Urothelium cell line (cell line): ENCODE data around the gene KCNJ10.

Source experiments
- DNase-seq: peaks from one replicate; pipeline ENCODE4 v3.0.0; 2011; ENCODE audit warnings: low spot score, mixed read lengths
- FAIRE-seq: peaks from 2 replicates; lab custom pipeline; 2011; peaks lifted over from hg19 to GRCh38; lab: Jason Lieb, UNC

The KCNJ10 gene

DNA sequence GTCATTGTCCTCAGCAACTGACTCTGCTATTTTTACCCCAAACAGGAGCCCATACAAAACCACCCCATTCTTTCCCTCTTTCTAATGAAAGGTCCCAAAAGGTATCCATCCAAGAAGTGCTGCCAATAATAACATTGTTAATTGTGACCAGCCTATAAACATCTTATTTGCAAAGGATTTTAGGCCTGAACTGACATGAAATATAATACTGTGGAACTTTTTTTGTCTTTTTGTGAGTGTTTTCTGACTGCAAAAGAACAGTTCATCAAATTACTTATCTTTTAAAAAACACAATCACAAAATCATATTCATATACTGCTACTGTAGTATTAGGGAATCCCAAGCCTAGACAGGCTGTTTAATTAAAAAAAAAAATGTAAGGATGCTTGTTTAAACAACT lies 41.5 kb downstream of the KCNJ10 start:
- no peak for DNase-seq
- no peak for FAIRE-seq

DNA sequence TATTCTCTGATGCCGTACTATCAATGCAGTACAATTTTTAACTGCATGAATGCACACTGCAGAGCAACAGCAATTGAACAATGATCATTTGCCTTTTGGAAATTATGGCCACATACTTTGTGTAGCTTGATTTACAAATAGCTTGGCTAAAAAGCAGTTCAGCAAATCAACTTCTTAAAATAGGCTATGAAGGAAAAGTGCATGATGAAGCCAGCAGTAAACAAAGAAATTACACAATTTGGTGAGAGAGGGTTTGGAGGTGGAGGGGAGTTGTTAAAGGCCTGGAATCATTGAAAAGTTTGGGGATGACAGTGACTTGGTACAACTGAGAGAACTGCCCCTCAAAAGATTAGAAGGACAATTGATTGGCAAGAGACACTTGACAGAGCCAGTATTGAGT lies 44.6 kb downstream of the KCNJ10 start:
- DNase-seq (no peak), FAIRE-seq (no peak)

DNA sequence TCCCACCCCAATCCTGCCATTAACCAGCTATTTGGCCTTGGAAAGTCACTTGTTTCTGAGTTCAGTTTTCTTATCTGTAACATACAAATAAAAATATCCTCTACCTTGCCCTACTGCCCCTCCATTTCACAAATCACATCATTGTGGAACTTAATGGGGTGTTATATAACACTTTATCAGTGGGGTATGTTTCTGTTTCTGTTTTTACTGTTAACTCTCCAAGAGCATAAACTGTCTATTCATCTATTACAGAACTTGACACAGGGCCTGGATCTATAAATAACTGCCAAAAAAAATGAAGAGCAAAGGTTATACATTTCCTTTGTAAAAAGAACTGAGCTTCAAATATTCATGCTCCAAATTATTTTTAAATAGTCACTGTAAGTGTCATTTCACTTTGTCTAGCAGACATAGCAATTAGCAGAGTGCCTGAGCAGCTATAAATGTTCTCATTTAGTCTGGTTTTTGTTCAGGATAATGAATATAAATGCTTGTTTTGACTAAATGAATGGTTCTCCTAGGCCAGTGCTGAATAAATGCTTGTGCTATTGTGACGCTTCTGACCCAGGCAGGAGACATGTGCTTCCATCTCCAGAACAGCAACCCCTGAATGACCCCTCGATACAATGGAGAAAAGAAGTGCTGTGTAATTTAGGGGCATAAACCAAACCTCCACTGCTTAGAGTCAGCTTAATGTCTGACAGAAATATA lies 45.6 kb downstream of the KCNJ10 start:
- DNase-seq: no peak
- no peak for FAIRE-seq

DNA sequence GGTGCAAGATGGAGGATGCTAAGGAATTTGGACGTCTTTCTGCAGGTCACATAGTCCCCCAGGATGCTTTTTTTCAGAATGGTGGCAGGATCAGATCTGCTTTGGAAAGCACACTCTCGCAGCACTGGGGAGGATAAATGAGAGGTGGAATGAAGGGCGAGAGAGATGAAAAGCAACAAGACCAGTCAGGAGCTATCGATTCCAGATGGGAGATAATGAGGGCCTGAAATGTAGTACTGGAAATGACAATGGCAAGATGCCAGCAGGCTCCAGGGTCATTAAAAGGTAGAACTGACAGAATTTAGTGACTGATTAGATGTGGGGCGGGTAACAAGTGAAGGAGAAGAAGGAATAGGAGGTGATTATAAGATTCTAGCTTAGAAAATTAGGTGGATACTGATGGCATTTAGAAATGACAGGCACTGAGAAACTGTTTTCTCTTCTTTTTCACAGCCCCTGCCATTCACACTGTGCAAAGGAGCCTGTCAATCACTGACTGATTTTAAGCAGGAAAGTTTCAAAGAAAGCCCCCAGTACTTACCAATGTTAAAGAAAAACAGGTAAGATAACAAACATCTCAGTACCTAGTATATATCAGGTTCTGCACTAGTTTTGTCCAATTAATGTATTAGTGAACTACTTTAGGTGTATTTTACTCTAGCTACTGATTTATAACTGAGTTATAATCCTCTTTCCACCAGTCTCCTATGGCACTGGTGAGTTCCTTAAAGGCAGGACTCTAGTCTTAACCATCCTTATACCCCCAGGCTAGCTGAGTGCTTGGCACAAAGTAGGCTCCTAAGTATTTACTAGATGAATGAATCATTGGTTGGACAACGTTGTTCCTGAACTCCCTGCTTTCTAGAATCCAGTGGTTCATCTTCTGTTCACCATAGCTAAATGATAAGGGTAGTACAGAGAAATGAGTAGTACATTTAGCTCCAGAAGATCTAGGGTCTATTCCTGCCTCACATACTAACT lies 47.3 kb downstream of the KCNJ10 start:
- DNase-seq (no peak), FAIRE-seq (no peak)

DNA sequence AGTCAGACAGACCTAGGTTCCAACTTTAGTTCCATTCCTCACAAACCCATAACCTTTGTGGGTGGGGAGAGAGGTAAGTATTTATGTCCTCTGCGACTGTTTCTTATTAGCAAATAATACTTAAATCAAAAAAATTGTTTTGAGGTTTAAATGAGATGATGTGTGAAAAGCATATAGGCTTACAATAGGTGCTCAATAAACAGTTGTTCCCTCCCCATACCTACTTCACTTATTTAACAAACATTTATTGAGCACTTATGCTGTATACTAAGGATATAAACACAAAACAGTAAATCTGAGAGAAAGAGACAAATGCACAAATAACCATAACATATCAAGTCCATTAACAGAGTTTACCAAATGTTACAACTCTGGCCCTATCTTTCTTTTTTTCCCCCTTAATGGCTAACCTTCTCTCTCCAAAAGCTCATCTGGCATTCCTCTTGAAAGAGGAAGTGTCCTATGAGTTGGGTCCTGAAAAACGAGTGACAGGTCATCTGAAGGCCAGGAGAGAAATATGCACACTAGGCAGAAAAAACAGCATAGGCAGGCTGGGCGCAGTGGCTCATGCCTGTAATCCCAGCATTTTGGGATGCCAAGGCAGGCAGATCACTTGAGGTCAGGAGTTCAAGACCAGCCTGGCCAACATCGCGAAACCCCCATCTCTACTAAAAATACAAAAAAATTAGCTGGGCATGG lies 48.4 kb downstream of the KCNJ10 start:
- FAIRE-seq (no peak), DNase-seq (no peak)

DNA sequence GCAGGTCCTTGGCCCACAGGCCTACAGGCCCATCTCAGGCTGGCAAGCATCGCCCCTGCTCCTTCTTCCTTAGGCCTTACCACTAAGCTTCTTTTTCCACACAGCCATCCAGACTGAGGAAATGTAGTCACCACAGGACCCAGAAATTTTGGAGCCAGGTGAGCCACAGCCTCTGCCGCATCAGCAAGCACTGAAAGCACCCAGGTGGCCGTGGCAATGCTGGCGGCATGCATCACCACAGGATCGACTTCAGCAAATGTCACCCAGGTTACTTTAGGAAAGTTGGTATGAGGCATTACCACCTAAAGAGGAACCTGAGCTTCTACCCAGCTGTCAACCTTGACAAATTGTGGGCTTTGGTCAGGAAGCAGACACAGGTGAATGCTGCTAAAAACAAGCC lies 49.8 kb downstream of the KCNJ10 start:
- FAIRE-seq (no peak), DNase-seq (no peak)

DNA sequence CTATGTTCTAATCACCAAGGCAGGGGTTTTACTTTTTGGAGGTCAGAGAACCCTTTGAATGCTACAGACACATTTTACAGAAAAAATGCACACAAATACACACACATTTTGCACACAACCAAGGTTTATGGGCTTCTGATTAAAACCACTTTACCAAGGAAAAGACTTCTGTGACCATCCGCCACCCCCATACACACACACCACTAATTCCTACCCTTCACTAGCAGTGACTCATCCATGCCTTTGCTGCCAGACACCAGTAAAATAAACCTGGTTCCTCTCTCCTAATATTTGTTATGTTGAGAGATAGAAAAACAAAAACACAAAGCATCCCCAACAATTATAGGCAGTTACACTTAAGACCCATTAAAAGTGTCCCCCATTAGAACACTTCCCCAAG lies 51.1 kb downstream of the KCNJ10 start:
- FAIRE-seq (no peak), DNase-seq (peak; percentile 56)

DNA sequence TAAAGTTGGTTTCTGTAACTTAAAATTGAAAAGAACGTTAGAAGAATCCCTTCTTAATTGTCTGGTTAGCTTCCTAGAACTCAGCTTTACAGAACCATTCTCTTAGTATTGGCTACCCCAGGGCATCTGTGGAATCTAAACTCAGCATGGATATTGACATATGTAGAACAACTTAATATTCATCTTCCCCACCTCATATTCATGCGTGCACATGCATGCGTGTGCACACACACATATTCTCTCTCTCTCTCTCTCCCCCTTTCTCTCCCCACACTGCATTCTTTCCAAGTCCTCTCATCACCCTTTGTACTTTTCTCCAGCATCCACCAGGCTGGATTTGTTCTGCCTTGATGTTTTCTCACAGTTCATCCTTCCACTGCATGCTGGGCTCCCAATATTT lies 51.6 kb downstream of the KCNJ10 start:
- DNase-seq: no peak
- FAIRE-seq: no peak

DNA sequence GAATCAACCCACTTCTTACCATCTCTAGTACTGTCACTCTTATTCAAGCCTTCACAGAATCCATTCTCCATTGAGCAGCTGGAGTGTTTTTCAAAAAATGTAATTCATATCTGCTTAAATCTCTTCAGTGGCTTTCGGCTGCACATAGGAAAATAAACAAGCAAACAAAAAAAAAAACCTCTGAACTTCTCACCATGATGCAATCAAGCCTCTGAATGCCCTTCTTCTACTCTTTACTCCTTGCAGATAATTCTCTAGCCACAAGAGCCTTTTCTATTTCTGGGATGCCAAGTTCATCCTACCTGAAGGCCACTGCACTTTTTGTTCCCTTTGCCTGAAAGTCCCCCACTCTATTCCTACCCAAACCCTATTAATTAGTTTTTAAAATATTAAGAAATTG lies 52.4 kb downstream of the KCNJ10 start:
- FAIRE-seq (no peak), DNase-seq (no peak)

DNA sequence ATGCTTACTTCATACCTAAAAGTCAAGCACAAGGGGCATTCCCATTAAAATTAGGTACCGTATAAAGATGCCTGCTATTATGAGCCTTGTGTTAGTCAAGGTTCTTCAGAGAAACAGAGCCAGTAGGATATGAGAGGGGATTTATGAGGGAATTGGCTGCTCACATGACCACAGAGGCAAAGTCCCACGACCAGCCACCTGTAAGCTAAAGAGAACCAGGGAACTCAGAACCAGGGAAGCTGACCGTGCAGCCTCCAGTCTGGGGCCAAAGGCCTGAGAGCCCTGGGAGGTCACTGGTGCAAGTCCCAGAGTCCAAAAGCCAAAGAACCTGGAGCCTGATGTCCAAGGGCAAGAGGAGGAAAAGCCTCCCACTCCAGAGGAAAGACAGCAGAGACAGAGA lies 58.2 kb downstream of the KCNJ10 start:
- FAIRE-seq (no peak), DNase-seq (no peak)

DNA sequence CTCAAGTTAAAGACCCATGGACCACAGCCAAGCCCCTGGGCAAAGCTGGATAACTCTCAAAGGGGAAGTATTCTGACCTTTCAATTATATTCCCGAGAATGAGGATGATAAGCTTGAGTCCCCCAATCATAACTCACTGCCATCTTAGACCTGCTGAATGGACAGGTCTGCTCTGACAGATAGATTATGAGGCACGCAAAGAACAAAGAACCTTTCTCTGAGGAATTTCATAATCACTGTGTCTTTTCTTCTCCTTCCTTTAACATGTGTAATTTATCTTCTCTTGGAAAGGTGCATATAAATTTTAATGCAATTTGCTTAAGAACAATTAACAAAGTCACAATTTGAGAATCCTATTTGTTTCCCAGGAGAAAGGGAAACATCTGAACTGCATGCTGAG lies 60.2 kb downstream of the KCNJ10 start:
- no peak for DNase-seq
- no peak for FAIRE-seq

DNA sequence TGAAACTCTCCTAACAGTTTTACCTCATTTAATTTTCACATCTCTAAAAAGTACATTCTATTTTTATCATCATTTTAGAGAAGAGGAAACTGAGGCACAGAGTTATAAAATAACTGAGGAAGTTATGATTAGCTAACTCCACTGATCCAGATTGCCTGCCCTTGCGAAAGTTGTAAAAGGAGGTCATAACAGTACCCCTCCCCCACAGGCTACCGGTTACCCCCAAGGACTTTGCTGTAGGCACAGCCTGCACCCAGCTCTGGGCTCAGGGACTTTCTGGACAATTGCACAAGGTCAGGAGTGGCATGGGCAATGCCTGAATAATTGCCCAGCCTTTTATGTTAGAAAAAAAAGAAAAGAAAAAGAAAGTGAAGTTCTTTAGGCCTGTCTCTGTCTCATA lies 60.9 kb downstream of the KCNJ10 start:
- FAIRE-seq (no peak), DNase-seq (no peak)

DNA sequence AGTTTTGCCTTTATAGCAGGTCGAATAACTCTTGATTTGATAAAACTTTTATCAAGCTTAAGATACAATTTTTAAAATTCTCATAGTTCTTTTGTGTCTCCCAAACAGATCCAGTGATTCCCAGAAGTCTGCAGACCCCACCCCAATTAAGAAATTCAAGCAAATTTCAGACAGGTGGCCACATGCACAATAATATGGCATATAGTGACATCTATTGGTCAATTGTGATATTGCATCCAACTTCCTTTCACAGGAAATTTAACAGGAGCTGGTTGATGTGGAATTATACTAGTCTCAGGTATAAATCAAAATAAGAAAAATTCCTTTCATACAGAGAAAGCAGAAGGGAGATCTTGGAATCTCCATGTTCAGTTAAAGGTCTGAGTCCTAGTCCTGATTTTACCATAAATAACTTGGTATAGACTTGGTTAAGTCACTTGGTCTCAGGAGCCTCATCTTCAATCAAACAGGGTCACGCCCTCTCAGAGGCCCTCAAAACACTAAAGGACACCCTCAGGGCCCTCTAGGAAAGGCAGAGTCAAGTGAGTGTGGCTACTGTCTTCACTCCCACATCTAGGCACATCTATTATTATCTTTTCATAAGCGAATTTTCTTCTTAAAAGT lies 62.3 kb downstream of the KCNJ10 start:
- no peak for FAIRE-seq
- DNase-seq: peak; percentile 24

DNA sequence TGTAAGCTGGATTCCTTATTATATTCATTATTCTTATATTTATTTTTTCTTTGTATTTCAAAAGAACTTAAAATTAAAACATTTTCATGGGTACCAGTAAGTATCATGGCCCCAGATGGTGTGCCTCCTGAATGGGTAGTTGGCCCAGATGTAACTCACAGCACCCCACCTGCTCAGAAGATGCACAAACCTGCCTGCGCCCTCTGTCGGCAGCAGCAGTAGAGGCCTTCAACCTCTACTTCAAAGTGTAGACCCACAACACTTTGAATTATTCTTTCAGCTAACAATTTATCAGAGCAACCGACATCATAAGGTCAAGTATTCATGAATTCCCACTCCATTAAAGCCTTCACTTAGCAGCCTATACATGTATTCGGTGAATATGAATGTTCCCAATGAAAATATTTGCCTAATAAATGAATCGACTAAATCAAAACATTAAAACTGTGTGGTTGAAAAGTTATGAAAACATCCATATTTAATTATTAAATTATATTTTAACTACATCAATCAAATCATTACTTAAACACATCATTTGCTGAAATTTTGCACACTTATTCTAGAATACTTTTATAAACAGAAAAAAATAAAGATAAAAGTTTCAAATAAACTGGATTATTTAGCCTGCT lies 63.5 kb downstream of the KCNJ10 start:
- DNase-seq: peak; percentile 78
- no peak for FAIRE-seq

DNA sequence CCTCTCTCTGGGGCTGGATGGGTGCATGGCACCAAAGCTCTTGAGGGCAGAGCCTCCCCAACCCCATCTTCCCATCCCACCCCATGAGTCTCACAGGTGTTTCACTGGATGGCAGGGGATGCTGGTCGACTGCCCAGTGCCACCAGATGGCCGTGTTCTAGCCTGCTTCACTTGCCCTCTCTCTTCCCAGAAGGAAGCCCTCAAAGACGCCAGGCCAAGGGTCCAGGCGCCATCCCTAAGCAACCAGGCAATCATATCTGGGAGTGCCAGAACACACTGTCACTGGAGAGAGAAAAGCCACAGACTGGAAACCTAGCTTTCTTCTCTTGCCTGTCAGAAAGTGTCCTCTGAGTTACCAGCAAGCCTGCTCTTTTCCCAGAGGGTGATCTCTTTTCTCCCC lies 64.9 kb downstream of the KCNJ10 start:
- FAIRE-seq (no peak), DNase-seq (no peak)

DNA sequence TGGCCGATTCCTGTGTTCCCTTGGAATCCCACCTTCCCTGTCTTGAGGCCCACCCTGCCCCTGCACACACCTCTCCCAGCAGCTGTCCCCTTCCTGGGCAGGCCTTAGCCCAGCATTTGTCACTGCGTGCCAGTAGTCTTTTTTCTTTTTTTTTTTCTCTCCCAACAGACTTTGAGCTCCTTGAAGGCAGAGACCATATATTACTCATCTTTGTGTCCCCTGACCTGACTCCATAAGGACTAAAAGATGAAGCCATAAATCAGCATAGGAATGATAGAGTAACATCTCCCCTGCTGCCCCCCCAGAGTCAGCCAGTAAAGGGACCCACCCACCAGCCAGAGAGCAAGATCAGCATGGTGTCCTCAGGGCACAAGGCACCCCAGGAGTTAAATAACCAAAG lies 65.5 kb downstream of the KCNJ10 start:
- no peak for FAIRE-seq
- no peak for DNase-seq

DNA sequence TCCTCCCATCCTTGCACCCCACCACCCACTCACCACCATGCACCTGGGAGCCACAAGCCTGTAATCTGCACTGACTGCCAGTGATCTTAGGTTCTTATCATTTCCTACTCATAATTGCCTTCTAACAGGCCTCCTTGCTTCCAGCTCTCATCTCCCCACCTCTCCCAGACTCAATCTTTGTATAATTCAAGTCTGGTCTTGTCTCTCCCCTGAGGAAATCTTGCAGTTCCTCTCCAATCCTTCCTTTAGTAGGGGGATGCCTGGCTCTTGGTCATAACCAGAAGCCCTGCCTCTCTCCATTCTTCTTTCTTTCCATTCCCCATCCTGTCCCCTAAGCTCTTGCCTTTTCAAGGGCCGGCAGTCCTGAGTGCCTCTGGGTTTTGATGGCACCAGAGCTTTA lies 66.0 kb downstream of the KCNJ10 start:
- FAIRE-seq (no peak), DNase-seq (no peak)

DNA sequence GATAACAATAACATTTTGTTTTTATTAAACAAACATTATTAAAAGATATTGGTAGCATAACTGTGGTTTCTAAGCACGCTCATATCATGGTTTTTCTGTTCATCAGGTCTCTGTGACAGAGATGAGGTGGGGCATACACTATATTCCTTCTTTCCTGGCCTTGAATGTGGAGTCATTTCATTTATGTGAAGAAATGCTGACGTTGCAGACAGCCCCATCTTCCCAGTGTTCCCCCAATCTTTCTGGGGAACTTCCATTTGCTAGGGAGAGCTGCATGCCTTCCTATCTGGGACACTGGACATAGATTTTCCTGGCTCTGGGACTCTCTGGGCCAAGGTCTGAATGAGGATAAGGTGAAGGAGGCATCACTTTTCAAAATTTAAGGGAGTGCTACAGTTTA lies 68.5 kb downstream of the KCNJ10 start:
- FAIRE-seq (no peak), DNase-seq (no peak)

DNA sequence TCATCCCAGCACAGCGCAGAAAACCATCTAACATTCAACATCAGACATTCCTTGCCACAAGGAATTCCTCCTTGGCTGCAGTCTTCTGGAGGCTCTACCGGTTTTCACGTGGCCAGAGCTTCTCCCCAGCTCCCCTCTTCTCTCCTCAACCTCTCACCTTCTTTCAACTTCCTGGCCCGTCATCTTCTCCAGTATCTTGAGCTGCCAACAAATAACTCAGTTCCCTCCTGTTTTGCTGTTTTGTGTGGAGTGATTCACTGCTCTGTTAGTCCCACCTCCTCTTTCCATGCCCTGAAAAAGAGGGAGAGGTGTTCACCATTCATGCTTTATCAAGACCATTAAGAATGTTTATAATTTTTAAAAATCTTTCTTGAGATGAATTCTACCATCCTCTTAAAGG lies 70.8 kb downstream of the KCNJ10 start:
- DNase-seq (peak; percentile 39), FAIRE-seq (no peak)

DNA sequence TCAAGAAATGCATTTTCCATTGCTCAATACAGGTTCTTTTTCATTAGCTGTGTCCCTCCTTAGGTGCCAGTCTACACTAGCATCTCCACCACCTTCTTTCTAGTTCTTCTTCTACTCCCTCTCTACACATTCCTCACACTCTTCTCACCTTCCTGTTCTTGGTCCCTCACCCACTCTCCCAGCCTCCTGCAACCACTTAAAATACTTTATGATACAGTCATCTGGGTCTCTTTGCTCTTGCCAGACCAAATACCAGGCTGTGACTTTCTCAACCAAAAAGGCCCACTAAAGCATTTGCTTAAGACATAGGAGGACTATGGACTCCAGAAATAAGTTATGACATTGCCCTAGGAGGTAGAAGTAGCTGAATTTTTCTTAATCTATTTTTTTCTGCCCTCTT lies 73.3 kb downstream of the KCNJ10 start:
- peak; percentile 77 for DNase-seq
- peak; percentile 42 for FAIRE-seq

DNA sequence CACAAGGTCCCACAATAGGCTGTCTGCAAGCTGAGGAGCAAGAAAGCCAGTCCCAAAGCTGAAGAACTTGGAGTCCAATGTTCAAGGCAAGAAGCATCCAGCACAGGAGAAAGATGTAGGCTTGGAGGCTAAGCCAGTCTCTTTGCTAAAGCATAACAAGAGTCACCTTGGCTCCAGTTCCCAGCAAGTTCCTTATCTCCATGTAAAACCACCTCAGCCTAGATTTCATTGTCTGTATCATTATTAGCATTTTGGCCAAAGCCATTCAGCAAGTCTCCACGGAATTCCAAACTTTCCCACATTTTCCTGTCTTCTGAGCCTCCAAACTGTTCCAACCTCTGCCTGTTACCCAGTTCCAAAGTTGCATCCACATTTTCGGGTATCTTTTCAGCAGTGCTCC lies 75.1 kb downstream of the KCNJ10 start:
- FAIRE-seq (no peak), DNase-seq (no peak)
